Astrocyte (in vitro differentiated cells and primary cell): ENCODE measurements around the gene NUTM1. TPM values are rescaled to one million over a fixed set of nuclear protein-coding genes. Genes with fewer than 3 reads are reported as not detected.

ENCODE experiments used
- DNase-seq: peaks from one replicate; pipeline ENCODE4 v3.0.0-alpha.2; 2010; ENCODE audit warnings: low read depth
- FAIRE-seq: peaks from 2 replicates; lab custom pipeline; 2011; peaks lifted over from hg19 to GRCh38; lab: Jason Lieb, UNC
- H2AFZ ChIP-seq: 2 replicates; pipeline ENCODE4 v1.6.0; 2012; ENCODE audit warnings: low read depth, low read length, inconsistent platforms
- H3K27ac ChIP-seq: 2 replicates; pipeline ENCODE4 v1.5.1; 2011; ENCODE audit warnings: low read depth, low read length, inconsistent platforms
- H3K27me3 ChIP-seq: 2 replicates; pipeline ENCODE4 v1.6.0; 2011; ENCODE audit warnings: low read length, inconsistent platforms; ENCODE audit not compliant: insufficient read depth
- H3K36me3 ChIP-seq: 2 replicates; pipeline ENCODE4 v1.5.1; 2011; ENCODE audit warnings: low read length, inconsistent platforms; ENCODE audit not compliant: insufficient read depth
- H3K4me1 ChIP-seq: 2 replicates; pipeline ENCODE4 v1.5.1; 2011; ENCODE audit warnings: low read length, inconsistent platforms; ENCODE audit not compliant: insufficient read depth
- H3K4me2 ChIP-seq: 2 replicates; pipeline ENCODE4 v1.6.0; 2012; ENCODE audit warnings: low read length, inconsistent platforms
- H3K4me3 ChIP-seq: 2 replicates; pipeline ENCODE4 v1.5.1; 2011; ENCODE audit warnings: low read depth, mild to moderate bottlenecking, low read length, inconsistent platforms; ENCODE audit not compliant: insufficient read depth
- H3K79me2 ChIP-seq: 2 replicates; pipeline ENCODE4 v1.6.0; 2012; ENCODE audit warnings: mild to moderate bottlenecking, low read length, inconsistent platforms; ENCODE audit not compliant: insufficient read depth
- H3K9ac ChIP-seq: 2 replicates; pipeline ENCODE4 v1.6.0; 2012; ENCODE audit warnings: mild to moderate bottlenecking, low read length, inconsistent platforms
- H3K9me3 ChIP-seq: 2 replicates; pipeline ENCODE4 v1.5.1; 2012; ENCODE audit warnings: low read depth, mild to moderate bottlenecking, low read length, inconsistent platforms; ENCODE audit not compliant: insufficient read depth
- H4K20me1 ChIP-seq: 2 replicates; pipeline ENCODE4 v1.6.0; 2012; ENCODE audit warnings: low read length, inconsistent platforms; ENCODE audit not compliant: insufficient read depth
- H3K27ac Mint-ChIP-seq: one replicate; pipeline ENCODE4 v1.8.0; 2021; ENCODE audit warnings: mild to moderate bottlenecking, mixed read lengths; ENCODE audit not compliant: unreplicated experiment
- H3K27me3 Mint-ChIP-seq: one replicate; pipeline ENCODE4 v1.8.0; 2021; ENCODE audit warnings: low read depth, mixed read lengths; ENCODE audit not compliant: unreplicated experiment
- H3K36me3 Mint-ChIP-seq: one replicate; pipeline ENCODE4 v1.8.0; 2021; ENCODE audit warnings: low read depth, mixed read lengths; ENCODE audit not compliant: unreplicated experiment
- H3K4me1 Mint-ChIP-seq: one replicate; pipeline ENCODE4 v1.8.0; 2021; ENCODE audit warnings: low read depth, mixed read lengths; ENCODE audit not compliant: unreplicated experiment
- H3K4me3 Mint-ChIP-seq: one replicate; pipeline ENCODE4 v1.8.0; 2021; ENCODE audit warnings: mild to moderate bottlenecking, moderate library complexity, mixed read lengths; ENCODE audit not compliant: unreplicated experiment
- H3K9me3 Mint-ChIP-seq: one replicate; pipeline ENCODE4 v1.8.0; 2021; ENCODE audit warnings: mild to moderate bottlenecking, mixed read lengths; ENCODE audit not compliant: unreplicated experiment
- EZH2 ChIP-seq: IDR thresholded peaks from 2 replicates; pipeline ENCODE4 v1.6.1; 2012; ENCODE audit warnings: mild to moderate bottlenecking, low read length, inconsistent platforms; ENCODE audit not compliant: insufficient read depth
- total RNA-seq: library from RNA; stranded (reverse); gene quantifications from 2 replicates; pipeline ENCODE4 v1.2.1, GENCODE V29; 2021
- TF ChIP-seq, protein P1 (sequence below): IDR thresholded peaks from 2 replicates; pipeline ENCODE4 v1.5.1; 2011; ENCODE audit warnings: low read depth, mild to moderate bottlenecking, inconsistent platforms, low read length, moderate library complexity; ENCODE audit not compliant: insufficient read depth

The NUTM1 gene
- total RNA-seq, 1 donor from 2014 or later, result not detected

DNA sequence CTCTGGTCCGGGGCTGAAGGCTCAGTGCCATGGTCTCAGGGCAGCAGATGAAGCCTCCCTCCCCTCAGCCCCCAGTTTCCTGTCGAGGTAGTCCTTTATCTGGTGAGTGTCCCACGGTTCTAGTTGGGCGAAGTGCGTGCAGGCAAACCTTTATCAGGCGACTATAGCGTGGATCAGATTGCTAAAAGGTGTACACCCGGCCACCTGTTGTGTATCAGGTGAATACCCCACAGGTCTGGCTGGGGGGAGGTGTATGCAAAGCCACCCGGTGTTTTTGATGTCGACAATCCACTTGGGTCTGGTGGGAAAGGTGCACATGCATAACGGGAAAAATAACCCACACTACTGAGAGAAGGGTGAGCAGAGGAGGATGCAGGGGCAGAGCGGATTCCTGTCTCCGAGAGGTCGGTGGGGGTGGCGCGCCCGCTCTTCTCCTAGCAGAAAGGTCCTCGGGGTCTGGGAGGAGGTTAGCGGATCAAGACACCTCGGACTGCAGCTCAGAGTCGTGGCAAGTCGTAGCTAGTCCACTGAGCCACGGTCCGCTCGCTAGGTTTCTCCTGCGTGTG is 6.0 kb upstream of the NUTM1 start:
- FAIRE-seq, result no peak
- H3K9me3 Mint-ChIP-seq, result no peaks in the 10 kb centered on the region
- Histone ChIP-seq H3K4me2 (peak overlapping the region; percentile 96), H3K9me3 (no peaks in the 10 kb centered on the region), H3K9ac (peak overlapping the region; percentile 88), H3K79me2 (peaks cover 24% of the 10 kb centered on the region), H3K4me1 (peaks cover 16% of the 10 kb centered on the region), H2AFZ (peak overlapping the region; percentile 93), H3K27ac (peak overlapping the region; percentile 78), H3K27me3 (no peaks in the 10 kb centered on the region), H3K36me3 (peaks cover 21% of the 10 kb centered on the region), H4K20me1 (no peaks in the 10 kb centered on the region), H3K4me3 (peak overlapping the region; percentile 77)
- peaks cover 10% of the 10 kb centered on the region for H3K4me1 Mint-ChIP-seq
- peak overlapping the region; percentile 89 for H3K27ac Mint-ChIP-seq
- no peak for DNase-seq
- H3K4me3 Mint-ChIP-seq, result peak overlapping the region; percentile 92
- no peaks in the 10 kb centered on the region for H3K27me3 Mint-ChIP-seq
- peaks cover 12% of the 10 kb centered on the region for H3K36me3 Mint-ChIP-seq
- TF ChIP-seq, protein P1, sequence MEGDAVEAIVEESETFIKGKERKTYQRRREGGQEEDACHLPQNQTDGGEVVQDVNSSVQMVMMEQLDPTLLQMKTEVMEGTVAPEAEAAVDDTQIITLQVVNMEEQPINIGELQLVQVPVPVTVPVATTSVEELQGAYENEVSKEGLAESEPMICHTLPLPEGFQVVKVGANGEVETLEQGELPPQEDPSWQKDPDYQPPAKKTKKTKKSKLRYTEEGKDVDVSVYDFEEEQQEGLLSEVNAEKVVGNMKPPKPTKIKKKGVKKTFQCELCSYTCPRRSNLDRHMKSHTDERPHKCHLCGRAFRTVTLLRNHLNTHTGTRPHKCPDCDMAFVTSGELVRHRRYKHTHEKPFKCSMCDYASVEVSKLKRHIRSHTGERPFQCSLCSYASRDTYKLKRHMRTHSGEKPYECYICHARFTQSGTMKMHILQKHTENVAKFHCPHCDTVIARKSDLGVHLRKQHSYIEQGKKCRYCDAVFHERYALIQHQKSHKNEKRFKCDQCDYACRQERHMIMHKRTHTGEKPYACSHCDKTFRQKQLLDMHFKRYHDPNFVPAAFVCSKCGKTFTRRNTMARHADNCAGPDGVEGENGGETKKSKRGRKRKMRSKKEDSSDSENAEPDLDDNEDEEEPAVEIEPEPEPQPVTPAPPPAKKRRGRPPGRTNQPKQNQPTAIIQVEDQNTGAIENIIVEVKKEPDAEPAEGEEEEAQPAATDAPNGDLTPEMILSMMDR, result no peak
- TF ChIP-seq EZH2, result no peak

DNA sequence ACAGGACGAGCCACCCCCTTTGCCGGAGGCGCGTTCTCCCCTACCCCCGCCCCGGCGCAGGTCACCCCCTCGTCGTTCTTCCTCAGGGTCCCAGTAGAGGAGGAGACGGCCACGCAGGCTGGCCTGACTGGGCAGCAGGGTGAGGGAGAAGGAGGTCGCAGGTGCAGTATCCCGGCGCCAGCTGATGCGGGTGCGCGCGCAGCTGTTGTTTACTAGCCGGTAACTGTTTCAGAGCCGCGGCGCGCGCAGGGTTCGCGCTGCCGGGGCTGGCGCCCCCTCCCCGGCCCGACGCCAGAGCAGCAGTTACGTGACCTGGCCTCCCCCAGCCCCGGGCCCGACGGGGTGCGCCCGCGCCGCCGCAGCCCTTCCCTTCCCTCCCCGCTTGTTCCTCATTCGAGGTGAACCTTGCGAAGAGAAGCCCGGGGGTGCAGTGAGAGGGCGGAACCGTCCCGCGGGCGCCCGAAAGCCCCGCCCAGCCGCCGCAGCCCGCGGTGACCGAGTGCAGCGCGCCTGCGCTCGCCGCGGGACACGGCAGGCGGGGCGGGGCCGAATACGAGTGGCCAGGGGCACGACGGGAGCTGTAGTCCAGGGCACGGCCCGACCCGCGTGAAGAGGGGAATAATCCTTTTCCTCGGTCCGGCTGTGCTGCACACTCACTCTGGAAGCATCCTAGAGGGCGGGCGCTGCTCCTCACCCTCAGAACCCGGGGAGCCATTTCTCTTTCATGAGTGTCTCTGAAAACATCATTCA is 5.4 kb upstream of the NUTM1 start, which contains the start of gene SLC12A6:
TSS of gene SLC12A6 (minus strand) at position 225 of the 750 bp plus-strand sequence. CDS start 1,101 bp downstream, outside the sequence.
- H3K4me1 ChIP-seq, result peaks cover 16% of the 10 kb centered on the region
- peak within 1 kb of the TSS; percentile 77 for H3K4me3 ChIP-seq
- H3K36me3 Mint-ChIP-seq, result peaks cover 12% of the 10 kb centered on the region
- TF ChIP-seq, protein P1, result no peak
- no peak for TF ChIP-seq EZH2
- peaks cover 30% of the 10 kb centered on the region for H3K79me2 ChIP-seq
- H3K9me3 Mint-ChIP-seq, result no peaks in the 10 kb centered on the region
- DNase-seq (peak; percentile 86), FAIRE-seq (no peak)
- H4K20me1 ChIP-seq, result no peaks in the 10 kb centered on the region
- peak within 1 kb of the TSS; percentile 78 for H3K27ac ChIP-seq
- peak within 1 kb of the TSS; percentile 88 for H3K9ac ChIP-seq
- H3K27me3 ChIP-seq, result no peaks in the 10 kb centered on the region
- H3K36me3 ChIP-seq, result peaks cover 21% of the 10 kb centered on the region
- peak within 1 kb of the TSS; percentile 96 for H3K4me2 ChIP-seq
- H3K4me3 Mint-ChIP-seq, result peak within 1 kb of the TSS; percentile 92
- no peaks in the 10 kb centered on the region for H3K9me3 ChIP-seq
- H3K4me1 Mint-ChIP-seq, result peaks cover 9% of the 10 kb centered on the region
- peak within 1 kb of the TSS; percentile 89 for H3K27ac Mint-ChIP-seq
- peak within 1 kb of the TSS; percentile 93 for H2AFZ ChIP-seq
- no peaks in the 10 kb centered on the region for H3K27me3 Mint-ChIP-seq
